ENCODE data around the gene ZBTB20.

Gene ZBTB20

GRCh38 chr3:114974387-114974786 lies 172.7 kb downstream of the ZBTB20 start:
- Histone ChIP-seq H3K56ac (ENCODE audit: low read length) (no peak overlapping the region), H4K8ac (ENCODE audit: low read depth, low read length) (no peak overlapping the region), H3K9ac (ENCODE audit: low read length) (no peak overlapping the region), H3K23ac (ENCODE audit: low read length) (no peak overlapping the region), H3K36me3 (ENCODE audit: control insufficient read depth, insufficient read depth, low read length) (no peaks in the 10 kb centered on the region), H2BK120ac (ENCODE audit: low read depth, low read length) (no peak overlapping the region), H3K79me1 (ENCODE audit: low read length) (no peaks in the 10 kb centered on the region), H2AK5ac (ENCODE audit: low read length) (no peak overlapping the region), H3K4me1 (ENCODE audit: control insufficient read depth, low read depth, low read length) (no peaks in the 10 kb centered on the region), H2BK5ac (ENCODE audit: low read length) (no peak overlapping the region), H3K4ac (ENCODE audit: low read depth, low read length) (no peak overlapping the region), H3K18ac (ENCODE audit: low read length) (no peak overlapping the region), H2BK15ac (replicated peaks; ENCODE audit: low read depth) (no peak overlapping the region), H3K79me2 (ENCODE audit: control insufficient read depth, insufficient read depth, low read length) (no peaks in the 10 kb centered on the region), H3K4me3 (ENCODE audit: low read length) (no peak overlapping the region), H3K27ac (ENCODE audit: low read depth, low read length) (no peak overlapping the region), H4K5ac (ENCODE audit: low read length) (no peak overlapping the region), H3K4me2 (ENCODE audit: low read length) (no peak overlapping the region), H3K27me3 (ENCODE audit: insufficient read depth, low read length, poor library complexity) (no peaks in the 10 kb centered on the region)
- DNase-seq = no peak
- no CpG with 5 or more reads among the region's 3 CpGs for WGBS (ENCODE audit: extremely low coverage, insufficient coverage, low lambda C conversion rate)

- H3K9ac ChIP-seq (ENCODE audit: low read length) = no peak overlapping the region
- H3K23ac ChIP-seq (ENCODE audit: low read length) = no peak overlapping the region
- no peak for DNase-seq
- H2BK120ac ChIP-seq (ENCODE audit: low read depth, low read length) = no peak overlapping the region
- H3K27me3 ChIP-seq (ENCODE audit: insufficient read depth, low read length, poor library complexity) = no peaks in the 10 kb centered on the region
- no peak overlapping the region for H4K5ac ChIP-seq (ENCODE audit: low read length)
- no peak overlapping the region for H3K4ac ChIP-seq (ENCODE audit: low read depth, low read length)
- no peak overlapping the region for H3K56ac ChIP-seq (ENCODE audit: low read length)
- no peaks in the 10 kb centered on the region for H3K4me1 ChIP-seq (ENCODE audit: control insufficient read depth, low read depth, low read length)
- H3K18ac ChIP-seq (ENCODE audit: low read length) = no peak overlapping the region
- WGBS (ENCODE audit: extremely low coverage, insufficient coverage, low lambda C conversion rate) = no CpG with 5 or more reads among the region's 3 CpGs
- H3K79me2 ChIP-seq (ENCODE audit: control insufficient read depth, insufficient read depth, low read length) = no peaks in the 10 kb centered on the region
- no peak overlapping the region for H2BK15ac ChIP-seq (replicated peaks; ENCODE audit: low read depth)
- no peak overlapping the region for H2BK5ac ChIP-seq (ENCODE audit: low read length)
- no peaks in the 10 kb centered on the region for H3K79me1 ChIP-seq (ENCODE audit: low read length)
- H2AK5ac ChIP-seq (ENCODE audit: low read length) = no peak overlapping the region
- no peak overlapping the region for H3K27ac ChIP-seq (ENCODE audit: low read depth, low read length)
- H3K4me2 ChIP-seq (ENCODE audit: low read length) = no peak overlapping the region
- H3K4me3 ChIP-seq (ENCODE audit: low read length) = no peak overlapping the region
- H4K8ac ChIP-seq (ENCODE audit: low read depth, low read length) = no peak overlapping the region
- no peaks in the 10 kb centered on the region for H3K36me3 ChIP-seq (ENCODE audit: control insufficient read depth, insufficient read depth, low read length)
These were observed 173.6 kb downstream of the ZBTB20 start for GRCh38 chr3:114973536-114973935.

GRCh38 chr3:114967168-114967567 lies 179.9 kb downstream of the ZBTB20 start:
- no peak overlapping the region for H4K8ac ChIP-seq (ENCODE audit: low read depth, low read length)
- no peak overlapping the region for H3K4me3 ChIP-seq (ENCODE audit: low read length)
- WGBS (ENCODE audit: extremely low coverage, insufficient coverage, low lambda C conversion rate) = no CpG with 5 or more reads among the region's 1 CpG
- no peak overlapping the region for H4K5ac ChIP-seq (ENCODE audit: low read length)
- no peak overlapping the region for H2BK120ac ChIP-seq (ENCODE audit: low read depth, low read length)
- H2BK5ac ChIP-seq (ENCODE audit: low read length) = no peak overlapping the region
- no peaks in the 10 kb centered on the region for H3K36me3 ChIP-seq (ENCODE audit: control insufficient read depth, insufficient read depth, low read length)
- H3K27ac ChIP-seq (ENCODE audit: low read depth, low read length) = no peak overlapping the region
- H2AK5ac ChIP-seq (ENCODE audit: low read length) = no peak overlapping the region
- no peak for DNase-seq
- no peak overlapping the region for H3K23ac ChIP-seq (ENCODE audit: low read length)
- H3K4me2 ChIP-seq (ENCODE audit: low read length) = no peak overlapping the region
- H3K27me3 ChIP-seq (ENCODE audit: insufficient read depth, low read length, poor library complexity) = no peaks in the 10 kb centered on the region
- H2BK15ac ChIP-seq (replicated peaks; ENCODE audit: low read depth) = no peak overlapping the region
- H3K4ac ChIP-seq (ENCODE audit: low read depth, low read length) = no peak overlapping the region
- H3K79me2 ChIP-seq (ENCODE audit: control insufficient read depth, insufficient read depth, low read length) = no peaks in the 10 kb centered on the region
- H3K4me1 ChIP-seq (ENCODE audit: control insufficient read depth, low read depth, low read length) = no peaks in the 10 kb centered on the region
- no peak overlapping the region for H3K18ac ChIP-seq (ENCODE audit: low read length)
- no peaks in the 10 kb centered on the region for H3K79me1 ChIP-seq (ENCODE audit: low read length)
- no peak overlapping the region for H3K9ac ChIP-seq (ENCODE audit: low read length)
- H3K56ac ChIP-seq (ENCODE audit: low read length) = no peak overlapping the region

GRCh38 chr3:114962189-114962588 lies 184.9 kb downstream of the ZBTB20 start:
- H3K18ac ChIP-seq (ENCODE audit: low read length) = no peak overlapping the region
- no peak overlapping the region for H2BK15ac ChIP-seq (replicated peaks; ENCODE audit: low read depth)
- no peaks in the 10 kb centered on the region for H3K79me1 ChIP-seq (ENCODE audit: low read length)
- H3K4me2 ChIP-seq (ENCODE audit: low read length) = no peak overlapping the region
- no peak overlapping the region for H4K8ac ChIP-seq (ENCODE audit: low read depth, low read length)
- DNase-seq = no peak
- no peak overlapping the region for H3K23ac ChIP-seq (ENCODE audit: low read length)
- no peaks in the 10 kb centered on the region for H3K36me3 ChIP-seq (ENCODE audit: control insufficient read depth, insufficient read depth, low read length)
- no peak overlapping the region for H2BK120ac ChIP-seq (ENCODE audit: low read depth, low read length)
- no peak overlapping the region for H3K4ac ChIP-seq (ENCODE audit: low read depth, low read length)
- H3K79me2 ChIP-seq (ENCODE audit: control insufficient read depth, insufficient read depth, low read length) = no peaks in the 10 kb centered on the region
- no CpG with 5 or more reads among the region's 2 CpGs for WGBS (ENCODE audit: extremely low coverage, insufficient coverage, low lambda C conversion rate)
- H3K9ac ChIP-seq (ENCODE audit: low read length) = no peak overlapping the region
- no peak overlapping the region for H4K5ac ChIP-seq (ENCODE audit: low read length)
- no peak overlapping the region for H3K56ac ChIP-seq (ENCODE audit: low read length)
- no peaks in the 10 kb centered on the region for H3K27me3 ChIP-seq (ENCODE audit: insufficient read depth, low read length, poor library complexity)
- H2AK5ac ChIP-seq (ENCODE audit: low read length) = no peak overlapping the region
- H2BK5ac ChIP-seq (ENCODE audit: low read length) = no peak overlapping the region
- no peak overlapping the region for H3K27ac ChIP-seq (ENCODE audit: low read depth, low read length)
- H3K4me3 ChIP-seq (ENCODE audit: low read length) = no peak overlapping the region
- no peaks in the 10 kb centered on the region for H3K4me1 ChIP-seq (ENCODE audit: control insufficient read depth, low read depth, low read length)

- H2BK15ac ChIP-seq (replicated peaks; ENCODE audit: low read depth) = no peak overlapping the region
- no peak overlapping the region for H4K5ac ChIP-seq (ENCODE audit: low read length)
- H3K27ac ChIP-seq (ENCODE audit: low read depth, low read length) = no peak overlapping the region
- H3K18ac ChIP-seq (ENCODE audit: low read length) = no peak overlapping the region
- no peak overlapping the region for H3K4me2 ChIP-seq (ENCODE audit: low read length)
- no peak overlapping the region for H3K56ac ChIP-seq (ENCODE audit: low read length)
- H2AK5ac ChIP-seq (ENCODE audit: low read length) = no peak overlapping the region
- DNase-seq = no peak
- no peak overlapping the region for H4K8ac ChIP-seq (ENCODE audit: low read depth, low read length)
- H3K4me3 ChIP-seq (ENCODE audit: low read length) = no peak overlapping the region
- no peaks in the 10 kb centered on the region for H3K79me2 ChIP-seq (ENCODE audit: control insufficient read depth, insufficient read depth, low read length)
- no peaks in the 10 kb centered on the region for H3K79me1 ChIP-seq (ENCODE audit: low read length)
- no peak overlapping the region for H3K23ac ChIP-seq (ENCODE audit: low read length)
- no peak overlapping the region for H2BK120ac ChIP-seq (ENCODE audit: low read depth, low read length)
- no peaks in the 10 kb centered on the region for H3K36me3 ChIP-seq (ENCODE audit: control insufficient read depth, insufficient read depth, low read length)
- H3K9ac ChIP-seq (ENCODE audit: low read length) = no peak overlapping the region
- no peaks in the 10 kb centered on the region for H3K4me1 ChIP-seq (ENCODE audit: control insufficient read depth, low read depth, low read length)
- no peak overlapping the region for H2BK5ac ChIP-seq (ENCODE audit: low read length)
- no peaks in the 10 kb centered on the region for H3K27me3 ChIP-seq (ENCODE audit: insufficient read depth, low read length, poor library complexity)
- no peak overlapping the region for H3K4ac ChIP-seq (ENCODE audit: low read depth, low read length)
These were observed 188.2 kb downstream of the ZBTB20 start for GRCh38 chr3:114958930-114959329.

GRCh38 chr3:114953800-114954199 lies 193.3 kb downstream of the ZBTB20 start:
- Histone ChIP-seq H2BK120ac (ENCODE audit: low read depth, low read length) (no peak overlapping the region), H3K4me1 (ENCODE audit: control insufficient read depth, low read depth, low read length) (no peaks in the 10 kb centered on the region), H3K27ac (ENCODE audit: low read depth, low read length) (no peak overlapping the region), H3K79me2 (ENCODE audit: control insufficient read depth, insufficient read depth, low read length) (no peaks in the 10 kb centered on the region), H4K8ac (ENCODE audit: low read depth, low read length) (no peak overlapping the region), H3K79me1 (ENCODE audit: low read length) (no peaks in the 10 kb centered on the region), H3K9ac (ENCODE audit: low read length) (no peak overlapping the region), H2BK15ac (replicated peaks; ENCODE audit: low read depth) (no peak overlapping the region), H3K56ac (ENCODE audit: low read length) (no peak overlapping the region), H3K36me3 (ENCODE audit: control insufficient read depth, insufficient read depth, low read length) (no peaks in the 10 kb centered on the region), H3K4me2 (ENCODE audit: low read length) (no peak overlapping the region), H2BK5ac (ENCODE audit: low read length) (no peak overlapping the region), H4K5ac (ENCODE audit: low read length) (no peak overlapping the region), H3K4ac (ENCODE audit: low read depth, low read length) (no peak overlapping the region), H3K4me3 (ENCODE audit: low read length) (no peak overlapping the region), H2AK5ac (ENCODE audit: low read length) (no peak overlapping the region), H3K23ac (ENCODE audit: low read length) (no peak overlapping the region), H3K27me3 (ENCODE audit: insufficient read depth, low read length, poor library complexity) (no peaks in the 10 kb centered on the region), H3K18ac (ENCODE audit: low read length) (no peak overlapping the region)
- no CpG with 5 or more reads among the region's 1 CpG for WGBS (ENCODE audit: extremely low coverage, insufficient coverage, low lambda C conversion rate)
- DNase-seq = no peak
